GM18507 (cell line): Measurements from ENCODE around the gene TNFRSF14.

ENCODE experiments used
- DNase-seq: peaks from one replicate; pipeline ENCODE4 v3.0.0; 2011; ENCODE audit warnings: low read depth; ENCODE audit not compliant: insufficient read length; ENCODE audit errors: extremely low spot score
- FAIRE-seq: peaks from 2 replicates; lab custom pipeline; 2011; peaks lifted over from hg19 to GRCh38; lab: Jason Lieb, UNC

Gene TNFRSF14

DNA sequence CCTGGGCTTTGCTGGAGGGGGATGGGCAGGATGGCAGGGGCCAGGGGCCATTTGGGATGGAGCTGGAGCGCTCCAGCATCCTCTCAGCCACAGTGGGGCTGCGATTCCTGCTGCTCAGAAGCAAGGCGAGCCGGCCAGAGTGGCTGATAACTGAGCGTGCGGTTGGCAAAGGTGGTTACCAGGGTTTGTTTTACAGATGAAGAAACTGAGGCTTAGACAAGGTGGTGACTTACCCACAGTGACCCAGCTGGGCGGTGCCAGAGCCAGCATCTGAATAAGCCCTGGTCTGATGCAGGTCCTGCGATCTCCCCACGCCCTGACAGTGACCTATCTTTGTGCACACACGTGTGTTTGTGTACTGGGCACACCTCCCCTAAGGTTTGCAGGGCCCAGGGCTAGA, 24.5 kb downstream of the TNFRSF14 start:
- DNase-seq (no peak), FAIRE-seq (no peak)

DNA sequence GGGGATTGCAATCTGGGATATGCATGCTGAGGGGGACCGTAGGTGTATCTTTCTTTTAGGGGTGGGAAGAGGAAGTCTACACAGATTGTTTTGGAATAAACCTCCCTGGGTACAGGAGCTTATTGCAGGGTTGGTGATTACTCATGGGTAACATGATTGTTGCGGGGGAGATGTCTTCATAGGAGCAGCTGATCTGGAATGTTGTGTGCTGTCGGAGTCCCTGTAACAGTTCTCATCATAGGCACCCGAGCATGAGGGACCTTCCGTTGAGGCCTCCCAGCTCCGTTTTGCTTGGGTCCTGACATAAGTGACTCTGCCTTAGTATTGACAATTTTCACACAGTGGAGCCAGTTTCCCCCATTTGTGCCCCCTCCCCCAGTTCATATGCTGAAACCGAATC, 26.2 kb downstream of the TNFRSF14 start:
- FAIRE-seq (no peak), DNase-seq (no peak)

DNA sequence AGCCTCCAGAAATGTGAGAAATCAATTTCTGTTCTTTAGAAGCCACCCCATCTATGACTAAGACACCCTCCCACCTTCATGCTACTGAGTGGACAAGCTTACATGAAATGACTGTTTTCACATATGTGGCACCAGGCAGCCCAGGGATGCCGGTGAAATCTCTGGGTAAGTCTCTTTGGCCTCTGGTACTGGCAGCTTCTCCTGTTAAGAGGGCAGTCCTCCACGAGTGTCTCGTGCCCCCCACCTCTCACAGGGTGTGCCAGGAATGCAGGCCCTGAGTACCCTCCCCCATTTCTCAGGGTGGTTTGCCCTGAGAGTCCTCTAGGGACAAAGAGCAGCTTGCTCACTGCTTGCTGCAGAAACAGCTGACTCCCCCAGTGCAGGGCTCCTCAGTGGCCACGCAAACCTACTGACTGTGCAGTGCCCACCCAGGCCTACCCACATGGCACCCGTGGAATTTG, 27.2 kb downstream of the TNFRSF14 start:
- no peak for DNase-seq
- no peak for FAIRE-seq

DNA sequence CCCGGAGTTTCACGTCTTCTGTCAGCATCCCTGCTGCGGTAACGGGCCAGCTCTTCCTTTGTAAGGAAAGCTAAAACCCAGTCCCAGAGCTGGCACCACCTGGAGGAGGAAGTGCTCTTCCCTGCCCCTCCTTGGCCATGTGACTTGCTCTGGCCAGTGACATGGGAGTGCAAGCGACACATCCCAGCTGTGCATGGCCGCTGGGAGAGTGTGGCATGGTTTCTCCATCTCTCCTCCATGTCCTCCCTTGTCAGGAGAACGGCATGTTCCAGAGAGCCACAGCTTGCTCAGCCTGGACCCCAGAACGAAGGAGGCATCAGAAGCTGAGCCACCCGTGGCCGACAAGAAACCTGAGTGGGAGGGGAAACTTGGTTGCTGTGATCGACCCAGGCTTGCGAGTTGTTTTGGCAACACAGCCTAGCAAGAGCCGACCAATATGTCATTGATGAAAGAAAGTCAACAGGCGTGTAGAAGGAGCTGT, 27.7 kb downstream of the TNFRSF14 start:
- FAIRE-seq, result no peak
- no peak for DNase-seq

DNA sequence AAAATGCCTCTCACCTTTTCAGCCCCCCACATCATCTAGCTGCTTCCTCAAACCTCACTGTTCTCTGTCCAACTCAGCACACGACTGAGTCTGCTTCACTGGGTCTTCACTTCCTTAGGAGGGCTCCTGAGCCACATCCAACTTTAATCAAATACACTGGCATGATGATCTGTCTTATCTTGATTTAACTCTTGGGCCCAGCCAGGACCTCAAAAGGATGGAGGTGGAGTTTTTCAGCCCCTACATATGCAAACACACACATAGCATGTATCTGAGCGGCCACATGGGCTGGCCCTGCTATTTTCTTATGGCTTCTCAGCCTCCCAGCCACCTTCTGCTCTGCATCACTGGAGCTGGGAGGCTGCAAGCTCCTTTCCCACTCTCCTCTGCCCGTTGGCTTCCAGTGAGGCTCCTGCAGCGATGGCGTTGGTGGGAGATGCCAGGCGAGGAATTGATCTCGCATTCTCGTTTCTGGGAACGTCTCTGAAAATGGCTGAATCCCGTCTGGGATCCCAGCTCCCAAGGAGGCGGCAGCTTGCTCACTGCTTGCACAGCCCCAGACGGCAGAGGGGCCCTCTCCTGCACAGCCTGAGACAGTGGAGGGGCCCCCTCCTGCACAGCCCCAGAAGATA, 28.6 kb downstream of the TNFRSF14 start:
- DNase-seq (no peak), FAIRE-seq (peak; percentile 33)

DNA sequence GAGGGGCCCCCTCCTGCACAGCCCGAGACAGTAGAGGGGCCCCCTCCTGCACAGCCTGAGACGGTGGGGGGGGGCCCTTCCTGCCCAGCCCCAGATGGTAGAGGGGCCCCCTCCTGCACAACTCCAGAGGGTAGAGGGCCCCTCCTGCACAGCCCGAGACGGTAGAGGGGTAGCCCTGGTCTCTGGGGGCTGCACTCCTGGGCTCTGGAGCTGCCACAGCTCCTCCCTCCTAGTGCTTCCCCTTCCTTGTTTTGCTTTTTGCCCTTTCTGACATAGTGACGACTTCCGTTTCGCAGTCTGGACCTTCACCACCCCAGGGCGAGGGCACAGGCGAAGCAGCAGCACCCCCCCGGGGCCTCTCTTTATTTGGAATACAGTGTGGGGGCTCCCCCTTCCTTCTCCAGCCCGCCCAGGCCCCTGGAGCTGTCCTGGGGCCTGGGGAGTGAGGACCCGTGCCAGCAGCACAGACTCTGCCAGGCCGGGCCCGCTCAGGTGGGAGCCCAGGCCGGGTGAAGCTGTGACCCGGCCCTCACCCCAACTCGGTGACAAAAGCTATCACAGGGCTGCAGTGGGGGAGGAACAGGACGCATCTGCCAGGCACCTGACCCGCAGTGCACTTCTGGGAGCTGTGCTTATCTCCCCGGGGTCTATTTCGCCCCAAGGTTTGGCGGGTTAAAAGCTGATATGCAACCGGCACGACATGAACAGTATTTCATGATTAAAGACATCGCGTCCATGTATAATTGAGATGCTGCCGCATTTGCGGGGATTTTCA, 29.3 kb downstream of the TNFRSF14 start:
- peak; percentile 92 for FAIRE-seq
- peak; percentile 40 for DNase-seq

DNA sequence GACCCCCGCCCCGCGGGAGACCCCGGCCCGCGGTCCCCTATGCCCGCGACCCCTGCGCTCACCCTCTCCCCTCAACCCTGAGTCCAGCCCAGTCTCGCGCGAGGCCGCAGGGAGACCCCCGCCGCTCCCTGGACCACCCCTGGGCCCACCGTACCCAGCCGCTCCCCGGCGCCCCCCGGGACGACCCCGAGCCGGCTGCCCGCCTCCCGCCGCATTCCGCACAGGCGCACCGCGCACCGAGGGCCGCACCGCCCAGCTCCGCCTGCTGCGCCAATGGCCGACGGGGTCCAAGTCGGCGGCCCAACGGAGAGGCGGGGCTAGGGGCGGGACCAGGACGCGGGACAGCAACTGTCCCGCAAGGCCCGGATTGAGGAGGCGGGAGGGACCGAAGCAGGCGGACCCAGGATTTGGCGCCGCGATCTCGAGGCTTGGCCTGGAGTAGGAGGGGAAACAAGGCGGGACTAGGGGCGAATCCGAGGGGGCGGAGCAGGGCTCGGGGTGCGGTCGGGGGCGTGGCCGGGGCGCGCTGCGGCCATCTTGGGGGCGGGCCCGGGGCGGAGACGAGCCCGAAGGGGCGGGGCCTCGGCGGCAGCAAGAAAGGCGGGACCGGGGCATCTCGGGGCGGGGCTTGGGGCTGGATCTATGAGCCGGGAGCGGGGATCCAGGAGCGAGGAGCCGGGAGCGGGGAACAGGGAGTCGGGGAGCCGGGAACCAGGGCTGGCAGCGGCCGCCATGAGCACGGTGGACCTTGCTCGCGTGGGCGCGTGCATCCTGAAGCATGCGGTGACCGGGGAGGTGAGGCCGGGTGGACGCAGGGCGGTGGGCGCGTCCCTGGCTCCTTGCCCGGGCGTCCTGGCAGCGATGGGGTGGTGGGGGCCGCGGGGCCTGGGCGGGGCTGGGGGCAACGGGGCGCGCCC, 30.2 kb downstream of the TNFRSF14 start, which contains the start of gene PRXL2B:
Gene PRXL2B (plus strand): TSS at position 624 of the 917 bp plus-strand sequence. CDS start 109 bp downstream, at position 733.
- DNase-seq, result peak; percentile 97
- peak; percentile 98 for FAIRE-seq

DNA sequence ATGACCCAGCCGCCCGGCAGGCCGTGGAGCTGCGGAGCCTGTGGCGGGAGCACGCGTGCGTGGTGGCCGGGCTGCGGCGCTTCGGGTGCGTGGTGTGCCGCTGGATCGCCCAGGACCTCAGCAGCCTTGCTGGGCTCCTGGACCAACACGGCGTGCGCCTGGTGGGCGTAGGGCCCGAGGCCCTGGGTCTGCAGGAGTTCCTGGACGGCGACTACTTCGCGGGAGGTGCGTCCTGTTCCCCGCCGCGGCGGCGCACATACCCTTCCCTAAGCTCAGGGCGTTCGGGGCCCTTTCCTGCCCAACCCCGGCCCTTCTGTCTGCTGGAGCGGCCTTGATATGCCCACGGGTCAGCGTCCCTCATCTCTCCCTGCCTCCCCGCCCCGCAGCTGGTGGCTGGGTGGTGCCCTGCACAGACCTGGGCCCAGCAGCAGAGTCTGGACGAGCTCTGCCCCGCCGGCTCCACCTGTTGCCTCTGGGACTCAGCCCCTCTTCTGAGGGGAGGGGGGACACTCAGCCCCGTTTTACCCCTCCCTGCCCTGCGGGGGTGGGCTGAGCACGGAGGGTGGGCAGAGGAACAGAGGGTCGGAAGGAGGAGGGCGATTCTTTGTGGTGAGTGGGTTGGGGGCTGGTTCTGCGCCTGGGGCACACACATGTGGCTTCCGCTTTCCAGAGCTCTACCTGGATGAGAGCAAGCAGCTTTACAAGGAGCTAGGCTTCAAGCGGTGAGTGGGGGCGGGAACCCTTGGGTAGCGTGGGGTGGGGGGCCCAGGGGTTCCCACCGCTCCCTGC, 31.1 kb downstream of the TNFRSF14 start:
- DNase-seq, result no peak
- no peak for FAIRE-seq

DNA sequence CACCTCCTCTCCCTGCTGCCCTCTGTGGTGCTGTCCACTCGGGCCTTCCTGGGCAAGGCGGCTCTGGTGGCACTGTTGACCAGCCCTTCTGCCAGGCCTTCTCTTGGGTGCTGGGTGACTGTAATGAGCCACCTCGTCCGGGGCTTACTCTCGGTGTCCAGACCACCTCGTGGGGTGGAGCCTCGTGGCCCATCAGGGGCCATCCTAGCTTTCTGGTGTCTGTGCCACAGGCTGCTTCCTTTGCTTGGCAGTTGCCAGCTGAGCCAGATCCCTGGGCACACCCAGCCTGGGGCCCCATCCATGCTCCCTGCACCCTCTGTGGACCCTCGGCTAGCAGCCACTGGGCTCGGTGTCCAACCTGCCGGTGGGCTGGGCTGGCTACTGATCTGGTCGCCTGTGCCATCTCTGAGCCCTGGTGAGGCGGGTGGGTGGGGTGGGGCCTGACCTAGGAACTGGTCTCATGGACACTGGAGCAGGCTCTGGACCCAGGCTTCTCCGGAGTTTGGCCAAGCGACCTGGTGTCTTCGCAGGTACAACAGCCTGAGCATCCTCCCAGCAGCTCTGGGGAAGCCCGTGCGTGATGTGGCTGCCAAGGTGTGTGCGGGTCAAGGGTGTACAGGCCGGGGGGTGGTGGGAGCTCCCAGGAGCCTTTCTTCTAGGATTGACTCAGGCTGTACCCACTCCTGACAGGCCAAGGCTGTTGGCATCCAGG, 31.8 kb downstream of the TNFRSF14 start:
- DNase-seq, result no peak
- no peak for FAIRE-seq

DNA sequence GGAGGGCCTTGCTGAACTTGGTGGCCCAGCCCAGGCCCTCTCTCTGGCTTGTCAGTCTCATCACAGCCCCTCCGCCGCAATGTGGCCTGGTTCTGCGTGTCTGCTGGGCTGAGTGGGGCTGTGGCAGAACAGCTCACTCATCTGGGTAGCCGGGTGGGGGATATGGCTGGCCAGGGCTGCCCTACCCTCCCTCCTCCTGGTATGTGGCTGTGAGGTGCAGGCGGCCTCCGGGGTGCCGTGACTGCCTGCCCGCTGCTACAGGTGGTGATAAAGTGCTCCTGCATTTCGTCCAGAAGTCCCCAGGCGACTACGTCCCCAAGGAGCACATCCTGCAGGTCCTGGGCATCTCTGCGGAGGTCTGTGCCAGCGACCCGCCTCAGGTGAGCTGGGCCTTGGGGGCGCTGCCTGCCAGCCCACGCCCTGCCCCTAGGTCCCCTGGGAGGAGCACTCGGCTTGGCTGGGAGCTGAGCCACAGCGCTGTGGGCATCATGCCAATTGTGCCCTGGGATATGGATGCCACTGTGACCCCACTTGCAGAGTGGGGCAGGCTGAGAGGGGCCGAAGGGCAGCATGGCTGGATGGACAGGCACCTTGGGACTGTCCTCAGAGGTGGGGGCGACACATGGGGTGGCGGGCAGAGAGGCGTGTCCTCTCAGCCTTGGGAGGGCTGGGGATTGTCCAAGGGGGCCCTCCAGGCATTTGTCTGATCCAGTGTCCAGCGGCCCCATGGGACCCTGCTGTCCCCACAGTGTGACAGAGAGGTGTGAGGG, 32.7 kb downstream of the TNFRSF14 start:
- DNase-seq, result no peak
- FAIRE-seq, result no peak

DNA sequence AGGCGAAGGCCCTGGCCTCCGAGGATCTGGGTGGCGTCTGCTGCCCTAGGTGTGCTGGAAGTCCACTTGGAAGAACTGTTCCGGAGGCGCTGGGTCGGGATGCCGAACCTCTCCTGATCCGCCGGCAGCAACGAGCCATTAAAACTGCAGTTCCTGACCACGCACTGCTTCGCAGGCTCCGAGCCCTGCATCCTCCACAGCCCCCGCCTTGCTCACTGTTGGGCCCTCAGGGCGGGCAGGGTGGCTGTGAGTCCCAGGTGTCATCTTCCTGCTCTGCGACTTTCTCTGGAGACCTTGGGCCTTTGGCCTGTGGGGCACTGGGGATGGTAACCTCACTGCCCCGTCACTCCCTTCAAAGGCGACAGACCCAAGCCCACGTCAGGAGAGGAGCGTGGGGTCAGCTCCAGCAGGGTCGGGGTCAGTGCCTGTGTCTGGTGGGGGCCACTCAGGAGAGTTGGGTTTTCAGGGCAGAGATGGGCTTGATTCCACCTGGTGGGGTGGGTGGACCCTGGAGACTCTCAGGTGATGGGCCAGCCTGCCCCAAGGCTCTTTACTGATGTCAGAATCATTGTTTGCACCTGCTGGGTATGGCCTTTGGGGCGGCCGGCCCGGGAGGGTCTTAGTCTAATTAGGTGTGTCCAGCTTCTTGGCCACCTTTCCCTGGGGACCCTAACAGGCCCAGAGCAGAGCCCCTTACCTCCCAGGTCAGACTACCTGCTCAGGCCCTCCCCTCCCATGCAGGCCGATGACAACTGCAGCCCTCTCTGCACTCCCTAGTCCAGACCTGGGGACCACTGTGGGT, 33.5 kb downstream of the TNFRSF14 start:
- FAIRE-seq, result no peak

DNA sequence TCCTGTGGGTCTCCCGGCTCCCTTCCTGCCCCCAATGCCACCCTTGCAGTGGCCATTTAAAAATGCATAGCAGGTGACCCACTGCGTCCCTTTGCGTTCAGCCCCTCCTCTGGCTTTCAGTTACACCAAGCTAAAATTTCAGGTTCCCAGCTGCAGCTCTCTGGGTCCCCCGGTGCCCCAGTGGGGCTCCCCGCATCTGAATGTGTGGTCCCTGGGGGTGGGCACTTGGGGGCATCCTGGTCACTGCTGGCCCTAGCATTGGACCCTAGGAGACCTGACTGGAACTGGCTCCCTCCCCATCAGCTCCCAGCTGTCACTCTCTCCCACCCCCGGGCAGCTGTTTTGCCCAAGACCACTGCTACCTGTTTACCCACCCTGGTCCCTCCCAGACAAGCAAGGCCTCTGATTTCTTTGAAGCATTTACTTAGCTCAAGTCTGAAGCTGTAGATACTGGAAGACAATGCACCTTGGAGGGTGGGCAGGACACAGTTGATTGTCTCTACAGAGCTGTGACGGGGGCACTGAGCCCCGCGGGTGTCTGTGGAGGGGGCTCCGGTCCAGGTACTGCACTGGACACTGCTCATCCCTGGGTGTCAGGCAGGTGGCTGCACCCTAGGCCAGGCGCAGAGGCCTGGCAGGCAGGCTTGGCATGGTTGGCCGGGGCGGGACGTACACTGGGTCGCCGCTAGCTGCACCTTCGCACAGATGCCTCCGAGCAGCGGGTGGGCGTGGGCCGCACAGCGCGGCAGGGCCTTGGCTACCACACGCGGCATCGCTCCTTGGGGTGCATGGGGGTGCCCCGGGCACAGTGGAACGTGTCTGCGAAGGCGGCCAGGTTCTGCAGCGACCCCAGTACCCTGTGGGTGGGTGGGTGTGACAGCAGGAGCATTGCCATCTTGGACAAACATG, 34.3 kb downstream of the TNFRSF14 start:
- FAIRE-seq (no peak), DNase-seq (no peak)

More for the DNA sequence above, 33.5 kb downstream of the TNFRSF14 start:
- DNase-seq, result no peak

DNA sequence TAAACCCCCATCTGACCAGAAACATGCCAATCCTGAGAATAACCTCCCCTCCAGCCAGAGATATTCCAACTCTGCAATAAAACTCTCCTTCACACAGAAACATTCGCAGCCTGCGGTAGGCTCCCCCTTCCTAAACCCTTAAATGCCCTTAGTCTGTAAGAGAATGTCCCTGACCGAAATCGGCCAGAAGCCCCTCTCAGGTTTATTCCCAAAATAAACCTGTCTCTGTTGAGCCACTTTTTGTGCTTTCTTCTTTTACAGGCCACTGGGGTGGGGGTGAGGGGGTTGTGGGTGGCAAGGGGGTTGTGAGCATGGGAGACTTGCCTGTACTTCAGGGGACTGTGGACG, 35.0 kb downstream of the TNFRSF14 start:
- no peak for DNase-seq
- FAIRE-seq, result no peak

DNA sequence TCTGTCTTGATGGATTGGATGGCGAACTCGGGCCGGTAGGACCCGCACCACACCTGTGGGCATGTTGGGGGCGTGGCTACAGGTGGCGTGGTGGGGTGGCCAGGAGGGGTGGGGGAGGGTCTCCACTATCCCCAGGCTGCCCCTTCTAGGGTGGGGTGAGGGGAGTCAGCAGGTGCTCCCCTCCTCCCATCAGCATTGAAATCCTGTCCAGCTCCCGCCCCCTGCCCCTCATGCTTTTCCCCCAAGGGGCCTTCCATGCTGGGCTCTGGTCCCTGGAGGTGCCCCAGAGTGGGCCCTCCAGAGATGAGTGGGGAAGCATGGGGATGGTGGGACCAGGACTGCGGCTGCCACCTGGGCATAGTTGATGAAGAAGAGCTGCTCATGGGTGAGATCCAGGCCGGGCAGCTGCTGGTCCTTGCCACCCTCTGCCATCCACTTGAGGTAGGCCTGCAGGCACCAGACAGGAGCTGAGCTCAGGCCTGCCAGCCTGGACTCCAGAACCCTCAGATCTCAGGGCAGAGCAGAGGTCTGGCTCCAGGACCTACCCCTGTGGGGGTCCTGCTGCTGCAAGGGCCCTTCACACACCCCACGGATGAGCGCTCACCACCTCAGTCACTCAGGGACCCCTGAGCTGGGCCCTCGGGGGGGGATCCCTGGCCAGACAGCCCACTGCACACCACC, 35.5 kb downstream of the TNFRSF14 start:
- no peak for DNase-seq
- FAIRE-seq, result no peak

DNA sequence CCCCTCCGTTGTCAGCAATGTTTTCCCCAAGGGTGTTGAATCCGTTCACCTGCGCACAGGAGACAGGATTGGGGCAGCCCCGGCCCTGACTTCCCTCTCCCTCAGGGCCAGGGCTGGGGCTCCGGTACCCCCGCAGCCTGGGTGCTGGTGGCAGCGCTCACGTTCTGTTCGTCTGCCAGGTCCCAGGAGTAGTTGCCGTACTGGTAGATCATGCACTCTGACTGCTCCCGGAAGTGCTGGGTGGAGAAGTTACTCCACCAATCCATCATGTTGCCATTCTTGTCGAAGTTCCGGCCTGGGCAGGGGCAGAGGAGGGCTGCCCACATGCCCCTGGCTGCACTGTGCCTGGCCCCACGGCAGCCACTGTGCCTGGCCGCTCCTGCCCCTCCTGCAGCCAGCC, 36.5 kb downstream of the TNFRSF14 start:
- no peak for DNase-seq

More for the DNA sequence above, 36.5 kb downstream of the TNFRSF14 start:
- no peak for FAIRE-seq
